NCI-H2029 treated with DMSO at 0.1 percent for 48 hours (cell line): ENCODE data around the gene NPAS3.

ENCODE experiments used
- DNase-seq: peaks from one replicate; lab custom pipeline; 2025; lab: John Stamatoyannopoulos, UW

NPAS3 gene

DNA sequence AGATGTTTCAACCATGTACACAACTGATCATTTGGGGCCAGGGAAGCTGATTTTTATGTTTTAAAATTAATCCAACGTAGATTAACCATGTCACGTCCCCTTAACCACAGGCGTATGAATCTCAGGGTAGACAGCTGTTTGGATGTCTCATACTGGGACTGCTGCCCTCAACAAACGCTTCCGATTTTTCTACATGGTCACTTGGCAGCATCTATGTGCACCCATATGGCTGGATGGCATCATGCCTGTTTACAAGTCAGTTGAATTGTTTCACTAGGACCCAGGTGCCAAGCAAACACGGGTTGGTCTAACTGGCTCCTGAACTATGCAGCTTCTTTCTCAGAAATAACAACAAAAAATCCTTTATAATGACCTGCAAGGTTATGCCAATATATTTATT is 393.8 kb downstream of the NPAS3 start:
- no peak for DNase-seq

DNA sequence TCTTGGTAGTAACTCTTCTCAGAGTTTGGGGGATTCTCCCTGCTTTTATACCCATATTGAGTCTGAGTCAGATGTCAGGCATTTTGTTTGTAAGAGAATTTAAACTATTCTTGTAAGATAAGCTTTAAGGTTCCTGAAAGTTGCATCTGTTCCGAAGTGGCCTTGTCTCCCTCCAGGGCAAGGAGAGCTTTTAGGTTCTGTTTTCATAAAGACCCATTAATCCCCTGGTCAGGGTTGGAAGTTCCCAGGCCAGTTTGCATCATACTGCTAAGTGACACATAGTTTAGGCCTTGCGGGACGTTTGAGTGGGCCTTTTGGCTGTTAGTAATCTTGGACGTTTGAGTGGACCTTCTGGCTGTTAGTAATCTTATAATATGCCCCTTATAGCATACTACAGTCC is 396.7 kb downstream of the NPAS3 start:
- DNase-seq, result no peak

DNA sequence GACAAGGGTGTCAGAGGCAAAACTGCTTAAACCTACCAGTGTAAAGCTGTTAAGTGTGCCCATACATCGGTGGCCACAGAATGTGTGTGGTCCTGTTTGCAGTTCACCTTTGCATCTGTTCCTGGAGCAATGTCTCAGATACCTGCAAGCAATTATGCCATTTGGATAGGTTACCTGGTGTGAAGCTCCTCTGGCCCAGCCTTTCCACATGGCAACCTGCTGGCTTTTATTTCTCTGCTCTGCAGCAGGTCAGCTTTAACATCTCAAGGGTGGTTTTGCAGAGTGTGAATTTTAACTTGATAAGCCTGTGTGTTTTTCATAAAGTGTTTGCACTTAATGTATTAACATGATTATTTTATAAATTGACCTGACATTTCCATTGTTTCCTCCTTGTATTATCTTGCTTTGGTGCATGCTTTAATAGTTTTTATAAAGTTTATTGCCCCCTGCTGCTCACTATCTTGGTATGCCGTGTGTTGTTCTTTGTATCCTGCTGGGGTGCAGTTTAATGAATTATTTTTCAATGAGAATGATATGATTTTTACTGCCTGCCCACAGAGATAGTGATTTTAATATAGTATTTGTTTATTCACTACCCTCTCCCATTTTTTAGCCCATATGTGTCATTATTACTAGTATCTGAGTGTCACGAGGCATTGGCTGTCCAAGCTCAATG is 403.8 kb downstream of the NPAS3 start:
- no peak for DNase-seq

DNA sequence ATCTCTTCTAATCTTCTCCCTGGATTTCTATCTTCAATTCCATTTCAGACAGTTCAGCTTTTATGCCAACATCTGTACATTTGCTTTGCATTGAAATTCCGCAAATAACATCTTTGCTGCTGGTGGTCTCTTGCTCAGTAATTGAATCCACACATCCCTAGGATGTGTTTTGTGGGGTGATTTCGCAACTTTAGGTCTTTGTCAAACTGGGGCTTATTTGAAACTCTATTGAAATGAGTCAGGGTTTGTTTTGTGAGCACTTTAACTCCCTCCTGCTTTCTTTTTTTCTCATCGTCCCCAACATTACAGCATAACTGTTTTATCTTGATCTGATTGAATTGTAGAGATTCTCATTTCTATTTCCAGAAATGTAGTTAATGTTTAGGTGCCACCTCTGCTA is 404.3 kb downstream of the NPAS3 start:
- DNase-seq, result no peak

DNA sequence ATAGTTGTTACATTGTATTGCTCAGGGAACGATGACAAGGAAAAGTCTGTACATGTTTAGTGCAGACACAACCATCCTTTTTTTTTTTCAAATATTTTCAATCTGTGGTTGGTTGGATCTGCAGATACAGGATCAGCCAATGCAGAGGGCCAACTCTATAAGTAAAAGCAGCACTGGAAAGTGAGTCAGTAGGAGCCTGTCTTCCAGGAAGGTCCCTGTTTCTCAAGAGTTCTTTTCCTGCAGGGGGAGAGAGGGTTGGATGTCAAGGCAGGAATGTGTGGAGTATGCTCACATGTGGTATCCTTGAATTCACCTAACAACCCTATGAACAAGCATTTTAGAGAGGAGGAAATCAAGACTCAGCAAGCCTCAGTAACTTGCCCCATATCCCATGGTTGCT is 409.1 kb downstream of the NPAS3 start:
- no peak for DNase-seq

DNA sequence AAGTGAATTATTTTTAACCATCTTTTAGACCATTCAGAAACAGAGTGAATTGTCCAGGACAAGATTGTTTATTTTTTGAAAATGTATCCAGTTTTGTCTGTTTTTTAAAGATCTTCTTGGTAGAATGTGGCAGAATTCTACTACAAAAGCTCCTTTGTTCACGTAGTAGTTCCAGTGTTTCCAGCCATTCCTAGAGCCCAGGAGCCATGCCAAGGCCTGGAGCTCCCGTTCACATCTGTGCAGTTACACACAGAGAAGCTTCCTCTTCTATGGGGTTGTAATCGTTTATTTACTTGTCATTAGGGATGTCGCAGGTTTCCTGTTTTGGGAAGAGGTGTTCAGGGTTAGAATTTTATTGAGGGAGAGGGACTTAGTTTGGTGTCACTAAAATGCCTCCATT is 409.8 kb downstream of the NPAS3 start:
- no peak for DNase-seq

DNA sequence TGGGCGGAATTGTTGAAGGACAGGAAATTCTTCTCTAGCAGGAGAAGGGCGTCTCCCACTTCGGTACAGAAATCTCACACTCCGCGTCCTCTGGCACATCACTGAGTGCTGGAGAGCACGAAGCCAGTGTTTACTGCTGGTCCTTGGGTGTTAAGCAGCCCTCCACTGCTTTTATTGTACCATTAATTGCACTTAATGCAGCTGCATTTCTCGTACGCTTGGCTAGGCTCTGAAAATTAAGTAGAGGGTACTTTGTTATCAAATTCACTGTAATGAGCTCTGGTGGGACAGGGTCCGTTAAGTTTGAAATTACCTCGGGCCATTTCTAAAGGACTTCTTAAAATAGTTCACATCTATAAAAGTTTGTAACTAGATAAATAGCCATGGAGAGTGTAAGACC is 411.2 kb downstream of the NPAS3 start:
- no peak for DNase-seq

DNA sequence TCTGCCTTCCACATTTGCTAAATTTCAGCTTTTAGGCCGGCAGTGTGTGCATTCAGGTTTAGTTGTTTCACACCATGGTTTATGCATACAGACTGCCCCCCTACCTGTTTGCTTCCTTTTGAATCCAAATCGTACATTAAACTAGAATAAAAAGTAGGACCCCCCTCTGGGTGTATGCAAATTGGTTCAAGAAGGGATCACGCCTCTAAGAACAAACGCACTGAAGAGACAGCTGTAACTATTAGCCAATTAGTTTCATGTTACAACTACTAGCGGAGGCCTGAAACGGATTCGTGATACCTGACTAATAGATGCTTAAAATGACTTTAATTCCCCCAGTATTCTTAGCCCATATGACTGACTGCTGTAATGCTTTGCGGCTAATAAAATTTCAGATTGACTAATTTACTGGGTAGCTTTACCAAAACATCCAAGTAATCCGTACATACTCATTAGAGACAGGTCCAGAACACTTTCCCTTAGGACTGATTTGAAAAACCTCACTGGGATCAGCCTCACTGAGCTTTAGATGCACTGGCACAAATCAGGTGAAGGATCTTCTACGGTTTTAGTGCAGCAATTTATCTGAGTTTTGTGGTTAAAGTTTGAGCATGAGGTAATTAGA is 411.8 kb downstream of the NPAS3 start:
- DNase-seq, result no peak

DNA sequence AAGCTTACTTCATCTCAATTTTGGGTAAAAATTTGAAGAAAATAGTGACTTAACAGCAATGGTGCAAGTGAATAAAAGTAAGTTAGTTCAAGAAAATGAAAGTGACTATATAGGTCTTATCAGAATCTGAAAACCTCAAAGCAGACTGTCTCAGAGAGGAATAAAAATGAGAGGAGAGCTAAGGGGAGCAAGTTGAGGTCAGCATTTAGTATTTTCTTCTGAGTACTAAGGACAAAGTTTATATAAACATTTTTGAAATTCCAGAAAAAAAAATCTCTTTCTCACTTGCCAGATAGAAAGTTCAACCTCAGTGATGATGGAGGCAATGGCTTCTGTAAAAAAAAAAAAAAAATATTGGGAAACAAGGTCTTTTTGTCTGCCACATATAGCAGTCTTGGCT is 414.1 kb downstream of the NPAS3 start:
- no peak for DNase-seq

DNA sequence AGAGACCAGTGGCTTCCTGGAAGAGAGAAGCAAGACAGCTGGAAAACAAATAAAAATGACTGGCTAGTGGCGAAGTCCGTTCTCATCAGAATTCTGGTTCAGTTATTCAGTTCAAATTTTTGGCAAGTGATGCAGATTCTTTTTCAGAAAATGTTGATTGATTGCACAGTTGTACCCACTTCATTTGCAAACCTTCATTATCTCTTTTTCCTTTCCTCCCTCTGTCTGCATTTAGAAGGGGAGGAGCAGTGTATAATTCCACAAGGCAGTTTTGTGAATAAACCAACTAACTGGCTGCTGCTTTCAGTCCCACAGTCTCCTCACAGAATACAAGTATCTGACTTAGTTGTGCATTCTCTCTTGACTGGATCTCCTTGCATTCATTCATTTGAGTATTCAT is 417.5 kb downstream of the NPAS3 start:
- no peak for DNase-seq

DNA sequence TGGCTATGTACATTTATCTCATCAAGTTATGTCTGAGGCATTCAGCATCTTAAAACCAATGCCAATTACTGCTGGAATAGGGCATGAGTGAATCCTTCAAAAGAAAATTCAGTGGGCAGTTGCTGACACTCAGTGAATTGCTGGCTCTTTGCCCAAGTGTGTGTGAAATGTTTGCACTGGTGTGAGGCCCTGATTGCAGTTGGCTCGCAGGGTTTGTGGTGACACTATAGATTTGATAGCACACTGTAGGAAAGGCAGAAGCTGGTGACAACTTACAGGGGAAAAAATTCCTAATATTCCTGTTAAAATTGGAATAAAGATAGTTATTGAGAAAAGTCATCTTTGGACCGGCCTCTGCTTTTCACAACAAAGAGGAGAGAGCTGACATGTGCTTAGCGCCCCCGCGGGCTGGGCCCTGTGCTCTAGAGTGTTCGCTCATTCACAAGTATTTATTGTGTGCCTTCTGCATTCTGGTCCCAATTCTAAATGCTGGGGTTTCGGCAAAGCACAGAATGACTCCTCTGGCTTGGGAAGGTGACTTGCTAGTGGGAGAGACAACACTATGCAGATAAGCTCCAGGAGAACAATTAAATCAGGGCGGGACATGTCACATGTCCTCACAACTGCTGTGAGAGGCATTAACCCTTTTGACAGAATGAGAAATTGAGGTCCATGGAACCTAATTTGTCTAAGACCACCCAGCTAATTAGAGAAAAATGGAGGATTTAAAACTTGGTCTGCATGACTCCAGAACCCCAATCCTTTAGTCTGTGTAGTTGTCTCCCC is 418.7 kb downstream of the NPAS3 start:
- peak; percentile 99 for DNase-seq

DNA sequence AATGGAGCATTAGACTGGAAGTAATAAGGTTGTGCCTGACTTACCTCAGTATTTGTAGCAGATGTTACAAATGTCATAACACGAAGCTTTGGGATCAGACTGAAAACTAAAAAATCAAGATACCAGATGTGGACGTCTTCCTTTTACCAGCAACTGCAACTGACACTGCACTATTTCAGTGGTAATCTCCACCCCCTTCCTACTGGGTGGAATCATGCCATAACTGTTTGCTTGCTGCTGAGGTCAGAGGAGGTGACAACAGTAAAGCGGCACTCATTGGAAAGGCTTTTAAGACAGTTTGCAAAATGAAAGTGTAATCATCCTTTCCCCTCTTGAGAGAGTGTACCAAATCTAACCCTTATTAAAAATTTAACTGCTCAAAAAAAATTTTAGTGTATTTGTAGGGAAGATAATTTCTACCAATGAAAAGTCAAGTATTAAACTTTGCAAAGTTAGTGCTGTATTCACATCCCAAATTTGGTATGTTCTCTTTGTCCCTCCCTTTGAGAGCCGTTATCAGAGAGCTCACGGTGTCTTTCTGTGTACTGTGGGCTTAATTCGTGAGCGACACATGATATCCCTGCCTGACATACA is 420.7 kb downstream of the NPAS3 start:
- no peak for DNase-seq

DNA sequence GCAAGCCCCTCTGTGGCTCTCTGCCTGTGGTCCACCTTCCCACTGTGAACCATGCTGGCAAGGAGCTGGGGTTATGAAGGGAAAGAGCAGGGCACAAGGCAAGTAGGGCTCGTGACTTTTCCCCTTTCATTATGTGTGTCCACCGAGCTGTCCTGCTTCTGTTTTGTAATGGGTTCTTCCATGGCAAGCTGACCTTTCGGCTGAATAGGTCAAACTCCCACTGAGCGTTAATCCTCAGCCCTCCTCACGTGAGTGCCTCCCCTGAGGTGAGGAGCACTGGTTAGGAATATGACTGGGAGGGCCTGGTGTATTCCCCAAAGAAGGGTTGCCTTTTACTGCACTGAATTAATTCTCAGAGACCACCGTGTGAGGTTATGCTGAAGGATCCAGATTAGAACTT is 424.3 kb downstream of the NPAS3 start:
- no peak for DNase-seq

DNA sequence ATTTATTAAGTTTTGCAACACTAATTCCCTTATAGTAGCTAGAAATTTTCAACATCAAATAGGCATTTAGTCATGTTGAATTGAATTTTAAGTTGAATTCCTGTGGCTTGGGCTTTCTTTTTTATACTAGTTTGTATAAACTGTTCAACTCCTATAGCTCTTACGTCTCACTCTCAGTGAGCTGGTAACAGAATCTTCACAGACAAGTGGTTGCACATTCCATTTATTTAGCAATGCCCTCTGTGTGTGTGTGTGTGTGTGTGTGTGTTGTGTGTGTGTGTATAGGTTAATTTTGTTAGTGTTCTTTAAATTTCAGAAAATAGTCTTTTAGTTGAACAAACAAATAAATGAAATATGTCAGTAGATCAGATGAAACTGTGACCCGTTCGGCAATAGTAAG is 425.0 kb downstream of the NPAS3 start:
- no peak for DNase-seq

DNA sequence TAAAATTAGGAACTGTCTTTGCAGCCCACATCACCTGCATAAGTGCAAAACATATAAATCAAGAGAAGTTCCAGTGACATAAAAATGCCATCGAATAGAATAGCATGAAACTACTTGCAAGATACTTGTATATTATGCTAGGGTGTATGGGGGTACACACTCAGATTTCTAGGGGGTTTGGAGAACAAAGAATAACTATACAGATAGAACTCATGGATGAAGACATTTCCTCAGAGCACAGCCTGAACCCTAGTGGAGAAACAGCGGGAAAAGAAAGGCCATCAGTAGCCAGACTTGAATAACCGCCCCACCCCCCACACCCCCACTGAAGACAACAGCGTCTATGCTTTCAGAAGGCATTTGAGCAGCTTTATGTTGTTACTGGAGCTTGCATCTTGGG is 425.8 kb downstream of the NPAS3 start:
- no peak for DNase-seq

DNA sequence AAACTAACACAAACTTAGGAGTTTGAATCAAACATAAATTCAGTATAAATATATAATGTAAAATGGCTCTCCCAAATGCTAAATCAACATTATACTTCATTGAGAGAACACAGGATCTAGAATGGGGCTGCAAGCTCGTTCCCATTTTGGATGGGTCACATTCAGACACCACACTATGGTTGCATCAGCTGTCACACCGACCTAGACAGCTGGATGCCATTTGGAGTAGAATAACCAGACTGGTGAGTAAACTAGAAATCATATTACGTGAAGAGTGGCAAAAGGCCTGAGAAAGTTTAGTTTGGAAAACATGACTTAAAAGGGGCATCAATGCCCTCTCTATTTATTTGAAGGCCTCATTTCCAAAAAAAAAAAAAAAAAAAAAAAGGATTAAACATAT is 430.4 kb downstream of the NPAS3 start:
- DNase-seq, result no peak

DNA sequence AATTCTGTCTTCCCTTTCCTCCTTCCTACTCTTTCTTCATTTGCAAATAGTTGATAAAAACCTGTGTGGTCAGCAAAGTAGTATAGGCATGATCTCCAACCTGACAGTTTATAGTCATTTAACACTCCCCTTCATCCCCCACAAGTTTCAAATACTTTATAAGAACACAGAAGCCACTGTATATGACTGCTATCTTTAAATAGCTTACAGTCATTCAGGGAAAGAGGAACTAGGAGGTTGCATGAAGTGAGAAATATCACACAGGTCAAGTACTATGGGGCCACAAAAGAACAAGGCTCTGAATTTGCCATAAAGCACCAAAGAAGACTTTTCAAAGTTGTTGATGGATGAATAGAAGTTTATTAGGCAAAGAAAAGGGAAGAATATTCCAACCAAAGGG is 431.3 kb downstream of the NPAS3 start:
- no peak for DNase-seq

DNA sequence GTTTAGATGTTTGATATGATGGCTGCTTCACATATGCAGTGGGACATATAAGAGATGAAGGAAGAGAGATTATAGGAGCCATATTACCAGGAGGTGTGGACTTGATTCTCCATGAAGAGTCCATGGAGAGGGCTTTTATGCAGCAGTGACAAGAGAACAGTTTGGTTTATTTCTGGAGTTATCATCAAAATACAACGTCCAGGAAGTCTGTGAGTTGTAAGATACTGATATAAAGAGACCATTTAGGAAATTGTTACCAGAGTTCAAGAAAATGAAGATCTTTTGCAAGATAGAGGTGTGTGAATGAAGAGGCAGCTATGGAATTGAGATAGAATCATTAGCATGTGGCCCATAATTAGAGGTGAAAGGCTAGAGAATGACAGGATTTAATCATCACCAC is 431.7 kb downstream of the NPAS3 start:
- no peak for DNase-seq

DNA sequence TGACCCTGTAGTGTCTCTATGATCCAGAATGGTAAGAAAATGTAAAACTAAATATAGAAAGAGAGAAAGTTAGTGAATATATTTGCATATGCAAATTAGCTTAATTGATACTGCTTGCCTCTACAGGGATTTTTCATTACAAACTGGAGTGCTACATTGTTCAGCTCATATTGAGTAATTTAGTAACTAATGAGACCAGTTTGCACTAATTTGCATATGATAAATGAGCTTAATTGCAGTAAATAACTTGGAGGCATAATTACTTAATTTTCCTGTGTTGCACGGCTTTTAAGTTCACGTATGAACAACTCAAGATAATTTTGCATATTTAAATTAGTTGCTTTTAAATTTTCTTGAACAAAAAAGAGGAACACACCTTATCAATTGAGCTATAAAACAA is 436.5 kb downstream of the NPAS3 start:
- DNase-seq, result no peak

DNA sequence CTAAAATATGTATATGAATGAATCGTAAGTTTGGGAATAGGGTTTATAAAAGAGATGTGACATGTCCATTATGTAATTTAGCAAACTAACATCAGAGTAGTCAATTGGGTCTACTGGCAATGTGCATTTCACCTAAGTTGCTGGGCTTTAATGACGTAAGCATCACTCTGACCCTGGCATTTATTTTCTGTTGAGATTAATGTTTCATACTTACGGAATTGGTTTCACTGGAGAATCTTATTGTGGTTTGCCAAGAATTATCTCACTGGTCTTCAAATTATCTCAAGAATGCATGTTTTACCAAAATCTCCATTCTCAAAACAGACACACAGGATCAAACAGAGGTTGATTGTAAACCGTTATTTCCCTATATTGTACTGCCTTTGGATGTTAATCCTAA is 437.1 kb downstream of the NPAS3 start:
- DNase-seq, result no peak

DNA sequence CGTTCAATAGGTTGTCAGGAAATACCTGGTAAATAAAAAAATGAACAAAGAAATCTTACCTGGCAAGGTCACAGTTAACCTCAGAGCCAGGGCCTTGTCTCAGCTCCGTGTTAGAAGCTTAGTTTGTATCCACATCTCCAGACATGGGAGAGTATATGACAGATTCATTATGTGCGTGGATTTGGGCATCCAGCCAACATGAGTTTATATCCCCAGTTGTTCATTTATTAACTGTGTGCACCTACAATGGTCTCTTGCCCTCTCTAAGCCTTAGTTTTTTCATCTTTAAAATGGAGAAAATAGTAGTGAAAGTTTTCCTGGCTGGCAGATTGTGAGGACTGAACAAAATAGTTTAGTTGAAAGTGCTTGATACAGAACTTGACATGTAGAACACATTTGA is 437.8 kb downstream of the NPAS3 start:
- no peak for DNase-seq

DNA sequence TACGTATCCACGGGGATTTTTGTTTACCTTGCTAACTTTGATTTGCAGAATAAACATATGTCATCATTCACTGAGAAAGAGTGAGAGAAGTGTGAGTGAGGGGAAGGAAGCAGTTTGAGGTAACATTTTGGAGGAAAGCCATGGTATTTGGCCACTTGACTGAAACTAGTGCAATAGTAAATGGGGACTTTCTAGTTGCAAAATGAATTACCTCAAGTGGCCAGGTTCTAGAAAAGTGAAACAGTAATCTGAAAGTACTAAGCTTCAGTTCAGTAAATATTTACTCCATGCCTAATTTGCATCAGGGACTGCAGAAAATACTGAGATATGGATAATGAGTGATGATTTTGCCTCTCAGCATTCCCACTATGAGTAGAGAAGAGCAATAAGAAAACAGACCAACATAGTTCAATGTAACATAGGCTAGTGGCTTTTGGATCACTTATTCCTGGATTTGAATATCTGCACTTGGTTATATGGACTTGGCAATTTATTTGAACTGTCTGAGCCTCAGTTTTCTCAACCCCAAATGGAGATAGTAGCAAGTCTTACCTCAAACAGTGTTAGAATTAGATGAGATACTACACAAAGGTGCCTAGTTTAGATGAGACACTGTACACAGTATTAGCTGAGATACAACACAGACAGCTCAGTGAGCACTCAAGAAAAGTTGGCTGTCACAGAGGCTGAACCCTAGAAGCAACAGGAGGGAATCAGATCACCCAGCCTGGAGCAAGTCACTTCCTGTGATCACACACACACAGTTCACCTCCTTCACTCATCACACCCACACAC is 439.1 kb downstream of the NPAS3 start:
- DNase-seq, result peak; percentile 83
